Cardiac septum (tissue), 1 donor: ENCODE data around the gene FAM50B. TPM values are rescaled to one million over a fixed set of nuclear protein-coding genes. Genes with fewer than 3 reads are reported as not detected.
A peak's percentile ranks its signal among the peaks of the same experiment; 100 is the strongest.

Experiments used
- DNase-seq: peaks from one replicate; pipeline ENCODE4 v3.0.0-alpha.2; 2020; ENCODE audit warnings: low spot score
- intact Hi-C: fragments of 100-400 bp; cut with DNase I; formaldehyde crosslinking; loops from one replicate; pipeline ENCODE4 v1.14.0; 2022
- total RNA-seq: library from RNA; stranded (reverse); fragmentation: NEBNext Ultra II Directional; extraction: Animal tissue kit (Norgen Biotek cat#: 25700); gene quantifications from one replicate; pipeline ENCODE4 v1.2.1, GENCODE V29; 2021
- donor health status: DM: no; HTN: no; CAD: no.

Gene FAM50B
- total RNA-seq, 1 donor from 2014 or later = 18.2 TPM

DNA sequence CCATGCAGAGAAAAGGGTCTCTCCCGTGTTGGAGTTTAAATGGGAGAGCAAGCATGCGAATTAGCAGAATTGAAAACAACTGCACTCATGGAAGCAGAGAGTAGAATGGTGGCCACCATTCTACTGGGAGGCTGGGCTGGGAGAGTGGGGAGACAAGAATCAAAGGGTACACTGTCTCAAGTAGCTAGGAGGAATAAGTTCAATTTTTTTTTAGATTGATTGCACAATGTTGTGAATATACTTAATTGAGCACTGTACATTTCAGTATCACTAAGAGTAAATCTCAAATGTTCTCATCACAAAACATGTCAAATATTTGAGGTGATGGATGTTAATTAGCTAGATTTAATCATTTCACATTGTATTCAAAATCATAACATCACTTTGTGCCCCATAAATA lies 34.6 kb upstream of the FAM50B start:
- no peak for DNase-seq

DNA sequence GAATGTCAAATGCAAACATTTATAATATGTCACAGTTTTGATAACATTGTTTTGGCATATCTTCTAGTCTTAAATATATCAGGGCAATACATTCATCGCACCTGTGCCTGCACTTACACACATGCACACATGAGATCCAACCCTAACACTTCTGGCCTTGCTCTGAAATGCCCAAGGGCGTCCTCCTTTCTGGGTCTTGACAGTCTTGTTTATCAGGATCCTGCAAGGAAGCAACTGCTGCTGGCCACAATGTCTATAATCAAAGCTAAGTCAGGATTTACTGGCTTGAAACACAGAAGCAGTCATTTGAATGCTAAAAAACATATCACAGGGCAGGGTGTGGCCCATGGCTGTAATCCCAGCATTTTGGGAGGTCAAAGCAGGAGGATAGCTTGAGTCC lies 32.9 kb upstream of the FAM50B start:
- no peak for DNase-seq
- intact Hi-C loops = no loop called here

More for the DNA sequence above, 34.6 kb upstream of the FAM50B start:
- intact Hi-C loops = loop anchor here (5.0 kb wide), 1 partner anchor 62 kb away; the partner anchor contains the start of gene PXDC1

GRCh38 chr6:3819161-3820110 lies 29.7 kb upstream of the FAM50B start:
- intact Hi-C loops = no loop called here
- no peak for DNase-seq

- intact Hi-C loops = no loop called here
- DNase-seq = no peak
Measured at GRCh38 chr6:3820563-3820962, 28.6 kb upstream of the FAM50B start.

- no peak for DNase-seq
- intact Hi-C loops = no loop called here
Measured at GRCh38 chr6:3822747-3823445, 26.3 kb upstream of the FAM50B start.

DNA sequence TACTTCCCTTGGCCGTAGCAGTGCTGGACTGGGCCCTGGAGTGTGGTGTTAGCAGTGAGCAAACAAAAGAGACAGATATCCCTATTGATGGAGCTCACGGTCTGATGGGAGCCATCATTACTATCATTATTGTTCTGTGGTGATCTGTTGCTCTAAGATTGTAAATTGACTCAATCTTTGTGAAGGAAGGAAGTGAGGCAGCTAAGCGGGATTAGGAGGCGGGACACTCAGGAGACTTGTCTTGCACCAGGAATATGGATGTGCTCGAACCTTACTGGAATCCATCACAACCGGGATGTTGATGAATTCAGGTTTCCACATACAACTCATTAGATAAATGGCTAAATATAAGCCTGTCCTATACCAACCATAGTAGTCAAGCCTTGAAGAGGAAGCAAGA lies 25.5 kb upstream of the FAM50B start:
- no peak for DNase-seq
- intact Hi-C loops = no loop called here

- DNase-seq = peak; percentile 84
- intact Hi-C loops = loop anchor here (1.0 to 5.0 kb wide), 2 partner anchors 12 to 57 kb away; no protein-coding TSS in a partner anchor
Measured at GRCh38 chr6:3825331-3825831, 23.8 kb upstream of the FAM50B start.

DNA sequence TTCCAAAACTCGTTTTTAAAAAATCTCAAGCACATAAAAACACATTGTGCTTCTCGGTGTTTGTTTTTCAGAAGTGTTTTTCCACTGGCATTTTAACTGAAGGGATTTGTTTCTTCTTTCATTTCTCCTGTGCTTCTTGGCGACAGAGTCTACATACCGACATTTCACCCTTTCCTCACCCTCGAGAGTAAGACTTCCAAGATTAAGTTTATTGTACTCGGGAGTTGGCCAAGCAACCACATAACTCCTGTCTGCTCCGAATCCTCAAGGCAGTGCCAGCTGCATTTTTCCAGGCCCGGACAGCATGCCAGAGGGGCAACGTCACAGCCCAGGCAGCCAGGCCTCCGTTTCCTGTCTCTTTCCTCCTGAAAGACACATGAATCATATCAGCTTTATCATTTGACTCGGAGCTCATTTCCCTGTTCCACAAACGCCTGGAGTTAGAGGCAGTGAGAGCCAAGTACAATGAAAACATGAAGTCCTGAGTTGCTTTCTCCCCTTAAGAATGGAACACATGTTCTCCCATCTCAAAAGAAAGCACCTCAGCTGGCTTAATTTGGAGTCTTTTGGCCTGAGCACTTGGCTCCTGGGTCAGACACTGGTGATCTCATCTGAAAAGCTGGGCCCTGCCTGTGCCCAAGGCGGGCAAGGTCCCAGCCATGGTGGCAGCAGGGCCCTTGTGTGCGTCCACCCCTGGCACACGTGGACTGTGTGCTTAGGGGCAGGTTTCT lies 23.2 kb upstream of the FAM50B start:
- peak; percentile 91 for DNase-seq
- intact Hi-C loops = loop anchor here (1.0 to 5.0 kb wide), 3 partner anchors 13 to 75 kb away; partner anchors contain the start of gene PXDC1

DNA sequence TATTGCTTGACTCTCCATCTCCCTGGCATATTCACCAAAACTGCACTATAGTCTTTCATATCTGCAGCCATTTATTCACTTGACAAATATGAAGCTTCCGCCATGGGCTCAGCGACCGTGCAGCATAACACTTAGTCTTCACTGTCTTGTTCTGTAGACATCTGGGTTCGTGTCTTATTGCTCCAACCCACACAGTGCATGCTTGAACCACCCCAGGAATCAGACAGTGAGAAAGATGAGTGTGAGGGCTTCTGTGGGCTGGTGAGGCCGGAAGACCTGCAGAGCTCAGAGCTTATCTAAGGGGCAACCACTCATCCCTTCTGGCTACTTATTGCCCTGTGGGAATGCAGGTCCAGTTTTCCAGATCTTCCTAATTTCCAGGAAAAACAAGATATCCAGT lies 19.9 kb upstream of the FAM50B start:
- DNase-seq = no peak
- intact Hi-C loops = loop anchor here (5.0 kb wide), 1 partner anchor 53 kb away; no protein-coding TSS in a partner anchor

- intact Hi-C loops = no loop called here
Measured at GRCh38 chr6:3830806-3831205, 18.4 kb upstream of the FAM50B start.

GRCh38 chr6:3831761-3832530 lies 17.2 kb upstream of the FAM50B start:
- intact Hi-C loops = no loop called here
- no peak for DNase-seq

More at GRCh38 chr6:3830806-3831205, 18.4 kb upstream of the FAM50B start:
- no peak for DNase-seq

GRCh38 chr6:3835055-3835731 lies 14.0 kb upstream of the FAM50B start:
- no peak for DNase-seq

GRCh38 chr6:3835785-3836184 lies 13.4 kb upstream of the FAM50B start:
- intact Hi-C loops = no loop called here
- no peak for DNase-seq

More at GRCh38 chr6:3835055-3835731, 14.0 kb upstream of the FAM50B start:
- intact Hi-C loops = no loop called here

DNA sequence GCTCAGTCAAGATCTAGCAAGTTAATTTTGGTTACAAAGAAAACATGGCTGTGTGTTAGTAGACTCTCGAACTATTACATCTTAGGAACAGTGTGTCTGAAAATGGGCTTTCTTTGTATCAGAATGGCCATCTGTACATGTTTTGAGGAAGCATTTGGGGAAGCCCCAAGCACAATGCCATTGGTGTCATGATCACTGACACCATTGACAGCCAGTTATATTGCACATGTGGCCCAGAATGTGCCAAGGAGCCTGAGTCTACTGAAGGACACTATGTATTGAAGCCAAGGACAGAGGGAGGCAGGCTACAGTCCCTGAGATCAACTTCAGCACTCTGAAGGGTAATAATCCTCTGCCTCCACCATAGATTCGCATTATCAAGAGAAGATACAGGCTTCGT lies 12.6 kb upstream of the FAM50B start:
- intact Hi-C loops = no loop called here
- DNase-seq = no peak

GRCh38 chr6:3837781-3838180 lies 11.4 kb upstream of the FAM50B start:
- intact Hi-C loops = no loop called here
- DNase-seq = no peak

DNA sequence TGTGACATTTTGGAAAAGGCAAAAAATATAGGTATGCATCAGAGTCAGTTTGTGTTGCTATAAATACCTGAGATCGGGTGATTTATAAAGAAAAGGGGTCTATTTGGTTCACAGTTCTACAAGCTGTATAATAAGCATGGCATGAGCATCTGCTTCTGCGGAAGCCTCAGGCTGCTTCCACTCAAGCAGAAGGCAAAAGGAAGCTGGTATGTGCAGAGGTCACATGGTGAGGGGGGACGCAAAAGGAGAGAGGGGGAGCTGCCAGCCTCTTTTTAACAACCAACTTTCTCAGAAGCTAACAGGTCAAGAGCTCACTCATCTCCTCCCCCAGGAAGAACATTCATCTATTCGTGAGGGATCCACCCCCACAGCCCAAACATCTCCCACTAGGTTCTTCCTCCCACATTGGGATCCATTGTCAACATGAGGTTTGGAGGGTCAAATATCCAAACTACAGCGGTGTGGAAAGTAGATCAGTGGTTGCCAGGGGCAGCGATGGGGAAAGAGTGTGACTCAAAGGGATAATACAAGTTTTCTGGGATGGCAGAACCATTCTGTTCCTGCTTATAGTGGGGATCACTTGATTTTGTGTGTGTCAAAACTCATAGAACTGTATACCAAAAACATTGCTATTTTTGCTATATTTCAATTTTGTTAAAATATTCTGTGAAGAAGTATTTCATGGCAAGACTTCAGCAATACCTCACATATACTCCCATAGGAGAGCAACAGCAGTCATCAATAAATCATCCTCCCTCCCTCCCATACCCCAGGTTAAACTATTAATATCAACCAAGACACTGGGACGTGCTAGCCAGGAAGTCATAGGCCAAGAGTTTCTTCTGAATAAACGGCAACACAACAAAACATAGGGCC lies 9.9 kb upstream of the FAM50B start:
- DNase-seq = no peak
- intact Hi-C loops = no loop called here

GRCh38 chr6:3841066-3841454 lies 8.1 kb upstream of the FAM50B start:
- intact Hi-C loops = loop anchor here (10.0 kb wide), 1 partner anchor 154 kb away; no protein-coding TSS in a partner anchor
- no peak for DNase-seq
